Cerebellar nuclear complex (tissue), 1 donor: ENCODE data around the gene INPP5B.

Source experiments
- DNase-seq, 2 experiments: peaks; one replicate each; lab custom pipeline; 2025; lab: John Stamatoyannopoulos, UW

INPP5B gene

GRCh38 chr1:37872692-37873091 is 74.2 kb downstream of the INPP5B start:
- no peak for DNase-seq

- no peak for DNase-seq
These were observed 78.4 kb downstream of the INPP5B start for GRCh38 chr1:37868466-37868865.

GRCh38 chr1:37867784-37868183 is 79.1 kb downstream of the INPP5B start:
- no peak for DNase-seq

GRCh38 chr1:37866491-37866890 is 80.4 kb downstream of the INPP5B start:
- DNase-seq, result no peak

- no peak for DNase-seq
These were observed 81.3 kb downstream of the INPP5B start for GRCh38 chr1:37865348-37866120.

- DNase-seq, result no peak
These were observed 84.5 kb downstream of the INPP5B start for GRCh38 chr1:37862330-37862729.

GRCh38 chr1:37861151-37861550 is 85.7 kb downstream of the INPP5B start:
- DNase-seq, result no peak

- DNase-seq, result no peak
These were observed 86.5 kb downstream of the INPP5B start for GRCh38 chr1:37860346-37860666.

- DNase-seq, result peak; percentile 88 to 95
These were observed 87.1 kb downstream of the INPP5B start, which contains the start of gene MTF1 for GRCh38 chr1:37859507-37860345. Gene MTF1 (minus strand): TSS chr1:37859592. CDS start chr1:37857658, 1,934 bp downstream.

- DNase-seq, result no peak
These were observed 87.8 kb downstream of the INPP5B start for GRCh38 chr1:37858931-37859506.

GRCh38 chr1:37854406-37854805 is 92.4 kb downstream of the INPP5B start:
- no peak for DNase-seq

GRCh38 chr1:37853157-37853556 is 93.7 kb downstream of the INPP5B start:
- no peak for DNase-seq

- no peak for DNase-seq
These were observed 95.1 kb downstream of the INPP5B start for GRCh38 chr1:37851782-37852210.

- DNase-seq, result no peak
These were observed 95.6 kb downstream of the INPP5B start for GRCh38 chr1:37851262-37851661.

- no peak for DNase-seq
These were observed 96.4 kb downstream of the INPP5B start for GRCh38 chr1:37850352-37850955.

- no peak for DNase-seq
These were observed 97.4 kb downstream of the INPP5B start for GRCh38 chr1:37849480-37849879.

- no peak for DNase-seq
These were observed 100.1 kb downstream of the INPP5B start for GRCh38 chr1:37846647-37847339.

- no peak for DNase-seq
These were observed 101.1 kb downstream of the INPP5B start for GRCh38 chr1:37845786-37846185.

- DNase-seq, result no peak
These were observed 101.7 kb downstream of the INPP5B start for GRCh38 chr1:37845049-37845646.

GRCh38 chr1:37844536-37844935 is 102.3 kb downstream of the INPP5B start:
- DNase-seq, result no peak

GRCh38 chr1:37841652-37842051 is 105.2 kb downstream of the INPP5B start:
- DNase-seq, result no peak
